Endothelial cell of umbilical vein (primary cell): Measurements from ENCODE around the gene ZSWIM6. TPM values are rescaled to one million over a fixed set of nuclear protein-coding genes. Genes with fewer than 3 reads are reported as not detected.

Experiments
- BruUV-seq: library from RNA; stranded (reverse); fragments of 400-500 nt; replicated peaks from 2 replicates; lab custom pipeline; 2021; lab: Mats Ljungman, UMichigan
- CTCF ChIA-PET: fragments of 300-600, 350-600 bp; sonication (Branson Sonifier 250); formaldehyde crosslinking; loops from one replicate; lab custom pipeline; 2021; ENCODE audit warnings: antibody characterized with exemption, inconsistent platforms; lab: Charles Lee
- POLR2A ChIA-PET: fragments of 300-600, 350-600 bp; sonication (Branson Sonifier 250); formaldehyde crosslinking; loops from one replicate; lab custom pipeline; 2021; ENCODE audit warnings: antibody characterized with exemption, inconsistent platforms; lab: Charles Lee
- DNase-seq: peaks from one replicate; pipeline ENCODE4 v3.0.0-alpha.2; 2011; ENCODE audit warnings: low read depth, low spot score
- FAIRE-seq: peaks from 2 replicates; lab custom pipeline; 2011; peaks lifted over from hg19 to GRCh38; lab: Jason Lieb, UNC
- H2AFZ ChIP-seq: 2 replicates; pipeline ENCODE4 v1.6.0; 2012; ENCODE audit warnings: low read depth, low read length, control low read depth, inconsistent platforms
- H3K27ac ChIP-seq: 2 replicates; pipeline ENCODE4 v1.5.1; 2011; ENCODE audit warnings: low read depth, mild to moderate bottlenecking, control low read depth, low read length, moderate library complexity; ENCODE audit not compliant: insufficient read depth
- H3K27me3 ChIP-seq, 2 experiments: 2 replicates each; pipeline versions ENCODE4 v1.6.0 to v1.6.1; 2011; ENCODE audit warnings: low read length in 2 of 2, mixed read lengths in 1 of 2; ENCODE audit not compliant: control insufficient read depth in 2 of 2, insufficient read depth in 2 of 2
- H3K36me3 ChIP-seq, 2 experiments: 2 replicates in 1 of 2; 3 replicates in 1 of 2; pipeline ENCODE4 v1.5.1; 2011; ENCODE audit warnings: low read length in 2 of 2, mild to moderate bottlenecking in 1 of 2, moderate library complexity in 1 of 2; ENCODE audit not compliant: control insufficient read depth in 2 of 2, insufficient read depth in 2 of 2; ENCODE audit errors: extremely low read depth in 1 of 2
- H3K4me1 ChIP-seq: 3 replicates; pipeline ENCODE4 v1.5.1; 2011; ENCODE audit warnings: mild to moderate bottlenecking, low read length; ENCODE audit not compliant: control insufficient read depth, insufficient read depth; ENCODE audit errors: extremely low read depth
- H3K4me2 ChIP-seq: 2 replicates; pipeline ENCODE4 v1.6.1; 2011; ENCODE audit warnings: low read length, control low read depth, mixed read lengths; ENCODE audit not compliant: insufficient read depth
- H3K4me3 ChIP-seq, 3 experiments: fragments of 200-600 bp in 1 of 3; sonication (generic), shearing (Covaris generic) in 1 of 3; replicated peaks in 1 of 3; 2 replicates each; pipeline ENCODE4 v1.5.1; 2011 to 2016; ENCODE audit warnings: control low read depth in 3 of 3, low read length in 3 of 3, mild to moderate bottlenecking in 2 of 3, inconsistent platforms in 1 of 3, low read depth in 1 of 3, moderate library complexity in 1 of 3; ENCODE audit not compliant: insufficient read depth in 1 of 3
- H3K79me2 ChIP-seq: 2 replicates; pipeline ENCODE4 v1.6.0; 2012; ENCODE audit warnings: low read length, inconsistent platforms; ENCODE audit not compliant: control insufficient read depth, insufficient read depth
- H3K9ac ChIP-seq: replicated peaks from 2 replicates; pipeline ENCODE3; 2011; ENCODE audit warnings: low read length, control low read depth; ENCODE audit not compliant: insufficient read depth; ENCODE audit errors: extremely low read depth
- H3K9me1 ChIP-seq: replicated peaks from 3 replicates; pipeline ENCODE4 v1.6.0; 2011; ENCODE audit warnings: mild to moderate bottlenecking, low read length; ENCODE audit not compliant: control insufficient read depth, insufficient read depth; ENCODE audit errors: extremely low read depth
- H3K9me3 ChIP-seq: replicated peaks from 2 replicates; pipeline ENCODE4 v1.5.1; 2012; ENCODE audit warnings: low read length, inconsistent platforms; ENCODE audit not compliant: control insufficient read depth, insufficient read depth
- H4K20me1 ChIP-seq: replicated peaks from 2 replicates; pipeline ENCODE3; 2011; ENCODE audit warnings: mild to moderate bottlenecking, low read length; ENCODE audit not compliant: control insufficient read depth, insufficient read depth; ENCODE audit errors: extremely low read depth
- CTCF ChIP-seq, 2 donors: IDR thresholded peaks; 1 replicate in 1 of 2; 2 replicates in 1 of 2; pipeline ENCODE4 v1.5.1; 2011; ENCODE audit warnings: low read length in 2 of 2, mild to moderate bottlenecking in 2 of 2, moderate library complexity in 2 of 2, control low read depth in 1 of 2, inconsistent platforms in 1 of 2, low read depth in 1 of 2; ENCODE audit not compliant: insufficient read depth in 1 of 2; ENCODE audit errors: extremely low read depth in 1 of 2
- FOS ChIP-seq: IDR thresholded peaks from 2 replicates; pipeline ENCODE4 v1.6.1; 2011; ENCODE audit warnings: mild to moderate bottlenecking, low read length, moderate library complexity, borderline replicate concordance; ENCODE audit not compliant: insufficient read depth
- GATA2 ChIP-seq: IDR thresholded peaks from 2 replicates; pipeline ENCODE4 v1.7.0; 2011; ENCODE audit warnings: low read depth, mild to moderate bottlenecking, moderate library complexity, mixed read lengths, low read length; ENCODE audit not compliant: insufficient read length, insufficient read depth
- JUN ChIP-seq: IDR thresholded peaks from 2 replicates; pipeline ENCODE4 v1.6.1; 2011; ENCODE audit warnings: borderline replicate concordance, low read depth; ENCODE audit not compliant: insufficient read length, insufficient read depth
- POLR2A ChIP-seq: IDR thresholded peaks from 2 replicates; pipeline ENCODE4 v1.6.1; 2012; ENCODE audit warnings: low read depth, mild to moderate bottlenecking, control low read depth, low read length
- dilution Hi-C: fragments of 300-500 bp; cut with MboI; formaldehyde crosslinking; loops from one replicate; pipeline ENCODE4 v1.15.0; 2019; ENCODE audit warnings: low sequenced_read_pairs; ENCODE audit not compliant: extremely low pct_ligation_motif_present
- intact Hi-C: fragments of 100-400 bp; cut with micrococcal nuclease; formaldehyde crosslinking; loops from one replicate; pipeline ENCODE4 v1.10.0; 2022
- polyA plus RNA-seq, 4 experiments: library from polyadenylated mRNA; depleted of rRNA in 3 of 4; stranded (reverse) in 3 of 4; unstranded in 1 of 4; fragments of >200 nt; gene quantifications; 2 replicates each; pipeline versions ENCODE4 v1.2.1 to v1.2.3, GENCODE V29; 2011 to 2012; ENCODE audit warnings: missing spikeins in 1 of 4
- total RNA-seq: library from RNA; stranded (reverse); gene quantifications from 2 replicates; pipeline ENCODE4 v1.2.3, GENCODE V29; 2021

Gene ZSWIM6
- total and polyA plus RNA-seq, 2 donors (not counting 3 experiments of a cell fraction or from before 2014, with no cell fraction given) = 14.9 to 25.3 TPM

DNA sequence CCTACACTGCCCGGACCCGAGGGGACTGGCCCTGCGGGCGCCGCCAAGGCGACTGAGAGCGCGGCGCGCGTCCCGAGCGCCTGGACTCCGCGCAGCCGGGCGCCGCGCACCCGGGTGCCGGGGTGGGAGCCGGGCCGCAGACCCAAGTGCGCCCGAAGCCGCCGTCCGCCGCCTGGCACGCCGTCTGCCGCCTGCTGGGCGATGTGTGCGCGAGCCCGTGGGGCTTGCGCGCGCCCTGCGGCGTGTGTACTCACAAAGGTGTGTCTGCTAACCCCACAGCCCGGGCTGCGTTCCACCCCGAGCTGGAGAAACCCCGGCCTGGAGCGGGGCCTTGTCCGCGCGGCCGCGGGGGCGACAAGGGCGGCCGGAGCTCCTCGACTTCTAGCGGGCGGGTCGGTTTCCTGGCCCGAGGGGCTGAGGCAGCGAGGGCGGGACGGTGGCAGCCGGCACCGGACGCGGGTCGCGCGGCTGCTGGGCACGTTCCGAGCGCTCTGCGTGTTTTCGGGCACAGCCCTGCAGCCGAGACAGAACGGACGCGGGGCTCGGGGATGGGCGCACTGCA is 1.1 kb upstream of the ZSWIM6 start:
- Histone ChIP-seq H3K9me3 (no peaks in the 10 kb centered on the region), H3K4me2 (peak overlapping the region; percentile 89), H4K20me1 (peaks cover 13% of the 10 kb centered on the region), H3K4me3 (peak overlapping the region; percentile 53 to 87 (median 83)), H3K4me1 (peaks cover 50% of the 10 kb centered on the region), H3K27ac (peak overlapping the region; percentile 89), H2AFZ (peak overlapping the region; percentile 74), H3K79me2 (peaks cover 41% of the 10 kb centered on the region), H3K9ac (peak overlapping the region; percentile 92), H3K27me3 (no peaks in the 10 kb centered on the region), H3K36me3 (no peaks in the 10 kb centered on the region), H3K9me1 (no peaks in the 10 kb centered on the region)
- FAIRE-seq (peak; percentile 18), DNase-seq (peak; percentile 77)
- intact Hi-C loops = loop anchor here (1.0 to 10.0 kb wide), 11 partner anchors 33 to 636 kb away; partner anchors contain the start of gene SMIM15
- dilution Hi-C loops = no loop called here
- no TSS peak for BruUV-seq
- peak; percentile 58 for TF ChIP-seq POLR2A
- TF ChIP-seq JUN = no peak
- TF ChIP-seq CTCF (IDR thresholded peaks at IDR 0.05; ENCODE audit: extremely low read depth in 1 of 2, insufficient read depth in 1 of 2, low read depth in 1 of 2, low read length in 2 of 2) = peak; percentile 41 to 57
- TF ChIP-seq FOS = no peak
- no peak for TF ChIP-seq GATA2
- ChIA-PET POLR2A (interaction anchor here (0.6 to 2.6 kb wide), 19 partner anchors 8 to 631 kb away, joined by 3 to 23 read pairs (median 4); partner anchors contain the start of gene DEPDC1B), CTCF (interaction anchor here (1.0 to 3.3 kb wide), 34 partner anchors 9 to 386 kb away, joined by 3 to 58 read pairs (median 6); partner anchors contain the start of genes ERCC8 and NDUFAF2)
